Right lobe of liver (tissue), 4 donors: ENCODE data around the gene RPEL1.

ENCODE experiments used
- POLR2A ChIP-seq: fragments of 450-650 bp; IDR thresholded peaks from one replicate; pipeline ENCODE4 v1.6.1; 2017; ENCODE audit warnings: antibody characterized with exemption, mild to moderate bottlenecking
- TF ChIP-seq, protein P1 (sequence below), 4 donors: fragments of 200-600 bp in 3 of 4; fragments of 450-650 bp in 1 of 4; IDR thresholded peaks; one replicate each; pipeline versions ENCODE4 v1.5.1 to v1.8.0; 2016 to 2022; ENCODE audit warnings: antibody characterized with exemption in 4 of 4, mild to moderate bottlenecking in 2 of 4
- donor health status: DM: no; HTN: no; CAD: no.
- donor health status: DM: no; HTN: no; CAD: no.
- donor health status: DM: no; HTN: yes; CAD: no.

DNA sequence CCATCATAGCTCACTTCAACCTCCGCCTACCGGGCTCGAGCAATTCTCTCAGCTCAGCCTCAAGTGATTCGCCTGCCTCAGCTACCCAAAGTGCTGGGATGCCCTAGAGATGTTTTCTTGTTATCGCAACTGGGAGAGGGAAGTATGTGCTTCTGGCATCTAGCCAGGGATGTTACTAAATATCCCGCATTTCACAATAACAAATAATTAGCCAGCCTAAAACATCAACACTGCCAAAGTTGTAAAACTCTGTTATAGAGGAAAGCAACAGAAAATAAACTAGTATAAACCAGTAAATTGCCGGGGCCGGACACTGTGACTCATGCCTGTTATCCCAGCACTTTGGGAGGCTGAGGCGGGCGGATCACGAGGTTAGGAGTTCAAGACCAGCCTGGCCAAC lies 38.5 kb downstream of the RPEL1 start:
- TF ChIP-seq, protein P1, sequence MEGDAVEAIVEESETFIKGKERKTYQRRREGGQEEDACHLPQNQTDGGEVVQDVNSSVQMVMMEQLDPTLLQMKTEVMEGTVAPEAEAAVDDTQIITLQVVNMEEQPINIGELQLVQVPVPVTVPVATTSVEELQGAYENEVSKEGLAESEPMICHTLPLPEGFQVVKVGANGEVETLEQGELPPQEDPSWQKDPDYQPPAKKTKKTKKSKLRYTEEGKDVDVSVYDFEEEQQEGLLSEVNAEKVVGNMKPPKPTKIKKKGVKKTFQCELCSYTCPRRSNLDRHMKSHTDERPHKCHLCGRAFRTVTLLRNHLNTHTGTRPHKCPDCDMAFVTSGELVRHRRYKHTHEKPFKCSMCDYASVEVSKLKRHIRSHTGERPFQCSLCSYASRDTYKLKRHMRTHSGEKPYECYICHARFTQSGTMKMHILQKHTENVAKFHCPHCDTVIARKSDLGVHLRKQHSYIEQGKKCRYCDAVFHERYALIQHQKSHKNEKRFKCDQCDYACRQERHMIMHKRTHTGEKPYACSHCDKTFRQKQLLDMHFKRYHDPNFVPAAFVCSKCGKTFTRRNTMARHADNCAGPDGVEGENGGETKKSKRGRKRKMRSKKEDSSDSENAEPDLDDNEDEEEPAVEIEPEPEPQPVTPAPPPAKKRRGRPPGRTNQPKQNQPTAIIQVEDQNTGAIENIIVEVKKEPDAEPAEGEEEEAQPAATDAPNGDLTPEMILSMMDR (IDR thresholded peaks at IDR 0.05) = no peak
- no peak for TF ChIP-seq POLR2A
